SU-DHL-6 (cell line): ENCODE results near the gene ETS1.

Experiments
- CTCF ChIP-seq: fragments of 200-600 bp; sonication (generic); IDR thresholded peaks from one replicate; pipeline ENCODE4 v1.5.1; 2017; ENCODE audit warnings: antibody characterized with exemption, mild to moderate bottlenecking, low read length, moderate library complexity; ENCODE audit not compliant: insufficient read depth, poor library complexity, severe bottlenecking
- EZH2phosphoT487 ChIP-seq: fragments of 200-600 bp; sonication (generic), shearing (Covaris generic); conservative IDR thresholded peaks from 2 replicates; pipeline ENCODE4 v1.6.1; 2018; ENCODE audit warnings: mild to moderate bottlenecking, antibody characterized with exemption, low read length, moderate library complexity, mixed read lengths

- TF ChIP-seq CTCF (no peak), EZH2phosphoT487 (no peak)
These were observed 18.1 kb downstream of the ETS1 start for GRCh38 chr11:128569291-128569690.
